CD4-positive, alpha-beta memory T cell (primary cell): ENCODE measurements around the gene SLC7A11. TPM values are rescaled to one million over a fixed set of nuclear protein-coding genes. Genes with fewer than 3 reads are reported as not detected.

ENCODE experiments used
- CTCF ChIA-PET: fragments of 350-600 bp; sonication (Branson Sonifier 250); formaldehyde crosslinking; loops from one replicate; lab custom pipeline; 2021; ENCODE audit warnings: inconsistent platforms; ENCODE audit not compliant: partially characterized antibody; lab: Charles Lee
- POLR2A ChIA-PET: fragments of 350-600 bp; sonication (Branson Sonifier 250); formaldehyde crosslinking; loops from one replicate; lab custom pipeline; 2021; ENCODE audit not compliant: partially characterized antibody; lab: Charles Lee
- DNase-seq, 5 donors: peaks; one replicate each; pipeline versions ENCODE4 v3.0.0 to v3.0.0-alpha.2; 2020 to 2022; ENCODE audit warnings: mixed read lengths in 1 of 5
- H3K27ac ChIP-seq: one replicate; pipeline ENCODE4 v1.7.0; 2013; ENCODE audit warnings: low read depth, low read length
- H3K27me3 ChIP-seq: 2 replicates; pipeline ENCODE4 v1.7.0; 2013; ENCODE audit warnings: mild to moderate bottlenecking, low read length, moderate library complexity; ENCODE audit not compliant: insufficient read depth
- H3K36me3 ChIP-seq: 2 replicates; pipeline ENCODE4 v1.7.0; 2013; ENCODE audit warnings: mild to moderate bottlenecking, low read length, moderate library complexity; ENCODE audit not compliant: insufficient read depth
- H3K4me1 ChIP-seq: 2 replicates; pipeline ENCODE4 v1.7.0; 2013; ENCODE audit warnings: mild to moderate bottlenecking, low read length, moderate library complexity; ENCODE audit not compliant: insufficient read depth
- H3K4me3 ChIP-seq, 2 donors: one replicate each; pipeline ENCODE4 v1.7.0; 2013; ENCODE audit warnings: low read length in 2 of 2, mild to moderate bottlenecking in 1 of 2
- H3K9me3 ChIP-seq, 2 donors: one replicate each; pipeline ENCODE4 v1.7.0; 2013; ENCODE audit warnings: low read length in 2 of 2, control low read depth in 1 of 2; ENCODE audit not compliant: control insufficient read depth in 1 of 2
- H3K27ac Mint-ChIP-seq, 7 donors: one replicate each; pipeline ENCODE4 v1.8.0; 2020 to 2021; ENCODE audit warnings: mixed read lengths in 7 of 7, mild to moderate bottlenecking in 6 of 7, inconsistent platforms in 3 of 7, moderate library complexity in 3 of 7
- H3K27me3 Mint-ChIP-seq, 2 donors: one replicate each; pipeline ENCODE4 v1.8.0; 2020 to 2021; ENCODE audit warnings: mixed read lengths in 2 of 2
- H3K36me3 Mint-ChIP-seq, 2 donors: one replicate each; pipeline ENCODE4 v1.8.0; 2020 to 2021; ENCODE audit warnings: mixed read lengths in 2 of 2, inconsistent platforms in 1 of 2, mild to moderate bottlenecking in 1 of 2
- H3K4me1 Mint-ChIP-seq, 4 donors: one replicate each; pipeline ENCODE4 v1.8.0; 2020 to 2021; ENCODE audit warnings: mixed read lengths in 4 of 4, mild to moderate bottlenecking in 1 of 4
- H3K4me3 Mint-ChIP-seq, 8 donors: one replicate each; pipeline ENCODE4 v1.8.0; 2020 to 2021; ENCODE audit warnings: mixed read lengths in 8 of 8, mild to moderate bottlenecking in 7 of 8, moderate library complexity in 6 of 8, inconsistent platforms in 3 of 8
- H3K9me3 Mint-ChIP-seq, 8 donors: one replicate each; pipeline ENCODE4 v1.8.0; 2020 to 2021; ENCODE audit warnings: mixed read lengths in 8 of 8, mild to moderate bottlenecking in 5 of 8, inconsistent platforms in 3 of 8, moderate library complexity in 1 of 8
- intact Hi-C: fragments of 100-400 bp; cut with micrococcal nuclease; formaldehyde crosslinking; loops from one replicate; pipeline ENCODE4 v1.15.1; 2023
- polyA plus RNA-seq, 2 donors: library from polyadenylated mRNA; unstranded; fragments of 300-500 nt; fragmentation: Illumina TruSeq; gene quantifications; one replicate each; pipeline ENCODE4 v1.2.3, GENCODE V29; 2021
- total RNA-seq, 2 experiments: library from RNA; stranded (reverse); gene quantifications; one replicate each; pipeline ENCODE4 v1.2.3, GENCODE V29; 2021

SLC7A11 gene
- total and polyA plus RNA-seq, 4 experiments from 2014 or later = 0.78 to 0.93 TPM; not detected in 2

- Mint-ChIP-seq H3K4me3 (no peak overlapping the region), H3K36me3 (no peaks in the 10 kb centered on the region), H3K4me1 (no peaks in the 10 kb centered on the region), H3K27ac (no peak overlapping the region), H3K9me3 (peaks cover 0 to 3% (median 0%) of the 10 kb centered on the region in 8 donors), H3K27me3 (no peaks in the 10 kb centered on the region)
- H3K27me3 ChIP-seq = no peaks in the 10 kb centered on the region
- ChIA-PET POLR2A (no interaction called here), CTCF (no interaction called here)
- no peaks in the 10 kb centered on the region for H3K36me3 ChIP-seq
- no peak overlapping the region for H3K4me3 ChIP-seq
- no peaks in the 10 kb centered on the region for H3K4me1 ChIP-seq
- no peaks in the 10 kb centered on the region for H3K9me3 ChIP-seq
- DNase-seq = no peak
- intact Hi-C loops = no loop called here
- H3K27ac ChIP-seq = no peak overlapping the region
These were observed 16.7 kb downstream of the SLC7A11 start for GRCh38 chr4:138225477-138225876.

GRCh38 chr4:138224614-138225013, 17.5 kb downstream of the SLC7A11 start:
- Mint-ChIP-seq H3K27ac (no peak overlapping the region), H3K4me1 (no peaks in the 10 kb centered on the region), H3K4me3 (no peak overlapping the region), H3K9me3 (peaks cover 0 to 3% (median 0%) of the 10 kb centered on the region in 8 donors), H3K36me3 (no peaks in the 10 kb centered on the region), H3K27me3 (no peaks in the 10 kb centered on the region)
- no peaks in the 10 kb centered on the region for H3K36me3 ChIP-seq
- no peaks in the 10 kb centered on the region for H3K27me3 ChIP-seq
- intact Hi-C loops = no loop called here
- no peak overlapping the region for H3K4me3 ChIP-seq
- no peak overlapping the region for H3K27ac ChIP-seq
- H3K4me1 ChIP-seq = no peaks in the 10 kb centered on the region
- H3K9me3 ChIP-seq = no peaks in the 10 kb centered on the region
- no peak for DNase-seq
- CTCF ChIA-PET = no interaction called here
- POLR2A ChIA-PET = no interaction called here

GRCh38 chr4:138223231-138223910, 18.8 kb downstream of the SLC7A11 start:
- POLR2A ChIA-PET = no interaction called here

GRCh38 chr4:138222046-138222445, 20.1 kb downstream of the SLC7A11 start:
- Histone ChIP-seq H3K36me3 (no peaks in the 10 kb centered on the region), H3K27me3 (no peaks in the 10 kb centered on the region), H3K9me3 (no peaks in the 10 kb centered on the region), H3K27ac (no peak overlapping the region), H3K4me3 (no peak overlapping the region), H3K4me1 (no peaks in the 10 kb centered on the region)
- intact Hi-C loops = no loop called here
- no peaks in the 10 kb centered on the region for H3K4me1 Mint-ChIP-seq
- no peak overlapping the region for H3K4me3 Mint-ChIP-seq
- DNase-seq = no peak
- ChIA-PET POLR2A (no interaction called here), CTCF (no interaction called here)
- peaks cover 0 to 3% (median 0%) of the 10 kb centered on the region in 8 donors for H3K9me3 Mint-ChIP-seq
- no peak overlapping the region for H3K27ac Mint-ChIP-seq
- no peaks in the 10 kb centered on the region for H3K27me3 Mint-ChIP-seq
- H3K36me3 Mint-ChIP-seq = no peaks in the 10 kb centered on the region

More at GRCh38 chr4:138223231-138223910, 18.8 kb downstream of the SLC7A11 start:
- Mint-ChIP-seq H3K4me3 (no peak overlapping the region), H3K9me3 (peaks cover 0 to 3% (median 0%) of the 10 kb centered on the region in 8 donors), H3K36me3 (no peaks in the 10 kb centered on the region), H3K27ac (no peak overlapping the region), H3K27me3 (no peaks in the 10 kb centered on the region), H3K4me1 (no peaks in the 10 kb centered on the region)
- Histone ChIP-seq H3K27me3 (no peaks in the 10 kb centered on the region), H3K36me3 (no peaks in the 10 kb centered on the region), H3K4me1 (no peaks in the 10 kb centered on the region), H3K4me3 (no peak overlapping the region), H3K27ac (no peak overlapping the region), H3K9me3 (no peaks in the 10 kb centered on the region)
- intact Hi-C loops = no loop called here
- CTCF ChIA-PET = no interaction called here
- no peak for DNase-seq

GRCh38 chr4:138218976-138219375, 23.2 kb downstream of the SLC7A11 start:
- Mint-ChIP-seq H3K4me3 (no peak overlapping the region), H3K9me3 (peaks cover 0 to 3% (median 0%) of the 10 kb centered on the region in 8 donors), H3K27me3 (no peaks in the 10 kb centered on the region), H3K36me3 (no peaks in the 10 kb centered on the region), H3K4me1 (no peaks in the 10 kb centered on the region), H3K27ac (no peak overlapping the region)
- CTCF ChIA-PET = no interaction called here
- Histone ChIP-seq H3K4me1 (no peaks in the 10 kb centered on the region), H3K4me3 (no peak overlapping the region), H3K27ac (no peak overlapping the region), H3K36me3 (no peaks in the 10 kb centered on the region), H3K9me3 (no peaks in the 10 kb centered on the region), H3K27me3 (no peaks in the 10 kb centered on the region)
- intact Hi-C loops = no loop called here
- DNase-seq = no peak
- POLR2A ChIA-PET = no interaction called here

GRCh38 chr4:138217567-138217966, 24.6 kb downstream of the SLC7A11 start:
- no peaks in the 10 kb centered on the region for H3K27me3 Mint-ChIP-seq
- no peak for DNase-seq
- Histone ChIP-seq H3K27me3 (no peaks in the 10 kb centered on the region), H3K9me3 (no peaks in the 10 kb centered on the region), H3K36me3 (no peaks in the 10 kb centered on the region), H3K27ac (no peak overlapping the region), H3K4me1 (no peaks in the 10 kb centered on the region), H3K4me3 (no peak overlapping the region)
- no peaks in the 10 kb centered on the region for H3K9me3 Mint-ChIP-seq
- H3K4me3 Mint-ChIP-seq = no peak overlapping the region
- no peak overlapping the region for H3K27ac Mint-ChIP-seq
- CTCF ChIA-PET = no interaction called here
- POLR2A ChIA-PET = no interaction called here
- intact Hi-C loops = no loop called here
- no peaks in the 10 kb centered on the region for H3K4me1 Mint-ChIP-seq
- no peaks in the 10 kb centered on the region for H3K36me3 Mint-ChIP-seq

GRCh38 chr4:138216272-138216867, 25.8 kb downstream of the SLC7A11 start:
- no peaks in the 10 kb centered on the region for H3K9me3 ChIP-seq
- no peaks in the 10 kb centered on the region for H3K36me3 Mint-ChIP-seq
- no peaks in the 10 kb centered on the region for H3K4me1 ChIP-seq
- ChIA-PET POLR2A (no interaction called here), CTCF (no interaction called here)
- no peak overlapping the region for H3K27ac ChIP-seq
- DNase-seq = no peak
- H3K4me3 ChIP-seq = no peak overlapping the region
- no peak overlapping the region for H3K4me3 Mint-ChIP-seq
- H3K36me3 ChIP-seq = no peaks in the 10 kb centered on the region
- intact Hi-C loops = no loop called here
- H3K27me3 Mint-ChIP-seq = no peaks in the 10 kb centered on the region
- no peaks in the 10 kb centered on the region for H3K9me3 Mint-ChIP-seq
- no peak overlapping the region for H3K27ac Mint-ChIP-seq
- H3K27me3 ChIP-seq = no peaks in the 10 kb centered on the region
- H3K4me1 Mint-ChIP-seq = no peaks in the 10 kb centered on the region
